Ammon's horn (tissue), 1 donor: ENCODE measurements around the gene CFAP53.
"Not testable (repeated sequence)": the region's sequence is repeated elsewhere in the genome, so short reads cannot be mapped to it uniquely, and the experiment has no call there.

ENCODE experiments used
- DNase-seq: peaks from one replicate; pipeline ENCODE4 v3.0.0-alpha.2; 2016; ENCODE audit warnings: low spot score

CFAP53 gene

GRCh38 chr18:50266248-50266704, at the start of gene CFAP53:
TSS of gene CFAP53 (minus strand) at chr18:50266495. CDS start at chr18:50266404, 91 bp downstream.
- peak; percentile 93 for DNase-seq

GRCh38 chr18:50315100-50315871, 49.0 kb upstream of the CFAP53 start:
- no peak for DNase-seq

- DNase-seq, result no peak
Measured at GRCh38 chr18:50313873-50314460, 47.7 kb upstream of the CFAP53 start.

DNA sequence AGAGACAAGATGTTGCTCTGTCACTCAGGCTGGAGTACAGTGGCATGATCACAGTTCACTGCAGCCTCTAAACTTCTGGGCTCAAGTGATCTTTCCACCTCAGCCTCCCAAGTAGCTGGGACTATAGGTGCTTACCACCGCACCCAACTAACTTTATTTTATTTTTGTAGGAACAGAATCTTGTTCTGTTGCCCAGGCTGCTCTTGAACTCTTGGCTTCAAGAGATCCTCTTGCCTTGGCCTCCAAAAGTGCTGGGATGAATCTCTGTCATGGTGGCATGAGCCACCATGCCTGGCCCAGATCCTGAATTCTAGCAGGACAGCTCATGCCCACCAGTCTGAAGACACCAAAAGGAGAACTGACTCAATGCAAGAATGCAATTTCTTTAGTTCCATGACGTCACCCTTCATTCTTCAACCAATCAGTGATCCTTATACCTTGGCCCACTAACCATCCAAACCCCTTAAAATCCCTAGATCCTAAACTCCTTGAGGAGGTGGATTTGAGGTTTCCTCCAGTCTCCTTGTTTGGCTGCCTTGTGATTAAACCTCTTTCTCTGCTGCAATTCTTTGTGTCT, 46.8 kb upstream of the CFAP53 start:
- DNase-seq, result no peak

- DNase-seq, result no peak
Measured at GRCh38 chr18:50312296-50313030, 46.2 kb upstream of the CFAP53 start.

GRCh38 chr18:50311650-50312049, 45.4 kb upstream of the CFAP53 start:
- no peak for DNase-seq

- no peak for DNase-seq
Measured at GRCh38 chr18:50310080-50310479, 43.8 kb upstream of the CFAP53 start.

DNA sequence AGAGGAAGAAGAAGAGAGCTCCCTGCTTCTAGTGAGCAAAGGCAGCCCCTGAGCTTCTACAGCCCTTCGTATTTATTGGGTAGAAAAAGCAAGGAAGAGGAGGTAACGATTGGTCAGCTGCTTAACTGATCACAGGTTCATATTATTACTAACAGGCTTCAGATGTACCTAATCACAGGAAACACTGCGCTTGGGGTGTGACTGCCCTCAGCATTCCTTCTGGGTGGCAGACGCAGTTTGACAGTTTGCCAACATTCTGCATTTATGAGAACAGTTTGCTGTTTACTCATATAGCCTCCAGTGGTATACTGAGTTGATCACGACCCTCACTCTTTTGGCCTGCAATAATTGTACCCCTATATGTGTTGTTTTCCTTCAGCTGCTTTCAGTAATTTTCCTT, 42.6 kb upstream of the CFAP53 start:
- DNase-seq, result not testable (repeated sequence)

- DNase-seq, result peak; percentile 94
Measured at GRCh38 chr18:50307738-50308470, 41.6 kb upstream of the CFAP53 start.

GRCh38 chr18:50307400-50307737, 41.1 kb upstream of the CFAP53 start:
- no peak for DNase-seq

DNA sequence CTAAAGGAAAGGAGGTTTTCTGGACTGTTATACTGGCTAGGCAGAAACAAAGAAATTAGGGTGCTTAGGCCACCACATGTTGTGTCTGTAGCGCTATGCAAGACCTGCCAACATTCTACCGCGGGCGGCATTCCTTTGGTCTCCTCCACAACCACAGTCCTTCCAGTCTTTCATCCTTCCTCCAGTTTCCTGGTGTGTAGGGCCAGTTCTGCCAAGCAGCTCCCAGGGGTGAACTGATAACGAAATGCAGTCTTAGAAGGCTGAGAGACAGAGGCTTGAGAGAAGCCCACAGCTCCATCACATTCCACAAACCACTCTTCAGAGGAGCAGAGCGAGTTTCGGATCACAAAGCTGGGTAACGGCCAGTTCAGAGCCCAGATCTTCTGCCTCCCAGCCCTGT, 40.6 kb upstream of the CFAP53 start:
- DNase-seq, result no peak

DNA sequence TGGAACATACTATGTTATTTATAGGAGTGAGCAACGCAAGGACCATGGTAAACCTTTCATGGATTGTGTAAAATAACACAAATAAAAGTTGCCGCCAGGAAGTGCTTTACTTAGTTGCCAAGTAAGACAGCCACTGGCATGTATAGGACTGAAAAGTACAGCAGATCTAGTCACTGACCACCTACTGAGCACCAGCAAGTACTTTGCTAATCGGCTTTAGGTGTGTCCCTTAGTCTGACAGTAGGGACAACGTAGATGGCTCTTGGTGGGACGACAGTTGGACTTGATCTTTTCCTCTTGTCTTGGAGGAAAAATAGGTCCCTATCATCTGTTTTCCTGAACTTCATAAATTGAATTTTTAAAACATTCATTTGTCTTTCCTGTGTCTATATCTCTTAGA, 34.8 kb upstream of the CFAP53 start:
- DNase-seq, result no peak

- DNase-seq, result no peak
Measured at GRCh38 chr18:50299626-50300388, 33.5 kb upstream of the CFAP53 start.

DNA sequence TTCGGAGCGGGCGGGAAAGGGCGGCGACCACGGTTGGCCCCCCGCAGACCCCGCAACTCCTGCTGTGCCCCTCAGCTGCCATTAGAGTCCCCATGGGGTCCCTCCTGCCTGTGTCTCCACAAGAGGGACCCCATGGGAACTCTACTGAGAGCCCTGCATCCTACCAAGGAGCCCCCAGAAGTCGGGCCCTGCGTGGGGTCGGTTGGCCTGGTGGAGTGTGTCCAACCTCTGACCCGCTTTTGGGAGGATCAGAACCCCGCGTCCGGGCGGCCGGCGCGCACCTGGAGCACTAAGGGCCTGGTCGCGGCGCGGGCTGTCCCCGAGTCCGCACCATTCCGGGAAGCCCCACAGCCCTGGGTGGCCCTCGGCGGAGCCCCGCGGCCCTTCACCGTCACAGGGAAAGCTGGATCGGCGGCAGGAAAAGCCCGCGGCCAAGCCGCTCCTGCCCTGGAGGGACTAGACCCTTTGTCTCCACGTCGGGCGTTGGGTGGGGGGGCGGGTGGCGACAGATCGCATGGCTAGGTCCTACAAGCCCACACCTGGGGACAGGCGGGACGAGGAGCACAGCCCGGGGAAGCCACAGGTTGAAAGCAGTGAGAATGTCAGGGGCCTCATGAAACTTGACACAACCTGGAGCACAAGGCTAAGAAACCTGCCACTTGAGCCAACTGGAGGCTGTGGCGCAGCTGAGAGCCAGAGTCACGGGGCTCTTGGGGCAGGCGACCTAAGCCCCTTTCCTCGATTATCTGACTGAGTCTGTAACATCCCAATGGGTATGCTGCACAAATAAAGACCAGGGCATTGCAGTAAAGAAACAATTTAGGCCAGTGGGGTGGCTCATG, 32.4 kb upstream of the CFAP53 start:
- no peak for DNase-seq

GRCh38 chr18:50297621-50298442, 31.5 kb upstream of the CFAP53 start:
- peak; percentile 85 for DNase-seq

- no peak for DNase-seq
Measured at GRCh38 chr18:50293039-50293438, 26.7 kb upstream of the CFAP53 start.

GRCh38 chr18:50289108-50289443, 22.8 kb upstream of the CFAP53 start:
- no peak for DNase-seq

GRCh38 chr18:50288348-50289107, 22.2 kb upstream of the CFAP53 start:
- DNase-seq, result not testable (repeated sequence)
